Smooth muscle cell of the brain vasculature (primary cell): ENCODE data around the gene PFDN1.

Experiments used
- DNase-seq: peaks from one replicate; pipeline ENCODE4 v3.0.0-alpha.2; 2012; ENCODE audit warnings: low read depth, low spot score

PFDN1 gene

GRCh38 chr5:140296289-140296688 is 6.6 kb downstream of the PFDN1 start:
- DNase-seq: no peak

- DNase-seq: peak; percentile 84
Measured at GRCh38 chr5:140295414-140295813, 7.5 kb downstream of the PFDN1 start.

GRCh38 chr5:140294753-140295152 is 8.1 kb downstream of the PFDN1 start:
- DNase-seq: no peak

- DNase-seq: no peak
Measured at GRCh38 chr5:140293849-140294100, 9.1 kb downstream of the PFDN1 start.

- no peak for DNase-seq
Measured at GRCh38 chr5:140293091-140293848, 9.6 kb downstream of the PFDN1 start.

- DNase-seq: no peak
Measured at GRCh38 chr5:140292212-140293036, 10.5 kb downstream of the PFDN1 start.

- no peak for DNase-seq
Measured at GRCh38 chr5:140287801-140288521, 14.9 kb downstream of the PFDN1 start.

- no peak for DNase-seq
Measured at GRCh38 chr5:140286424-140286823, 16.5 kb downstream of the PFDN1 start.

- no peak for DNase-seq
Measured at GRCh38 chr5:140284013-140284412, 18.9 kb downstream of the PFDN1 start.

- DNase-seq: no peak
Measured at GRCh38 chr5:140282266-140282665, 20.6 kb downstream of the PFDN1 start.

GRCh38 chr5:140275837-140276236 is 27.1 kb downstream of the PFDN1 start:
- DNase-seq: no peak

- DNase-seq: no peak
Measured at GRCh38 chr5:140273401-140273877, 29.5 kb downstream of the PFDN1 start.

GRCh38 chr5:140270008-140270407 is 32.9 kb downstream of the PFDN1 start:
- DNase-seq: no peak

- no peak for DNase-seq
Measured at GRCh38 chr5:140267559-140268018, 35.3 kb downstream of the PFDN1 start.

GRCh38 chr5:140267201-140267540 is 35.7 kb downstream of the PFDN1 start:
- no peak for DNase-seq

GRCh38 chr5:140266471-140267200 is 36.3 kb downstream of the PFDN1 start:
- DNase-seq: no peak

- DNase-seq: no peak
Measured at GRCh38 chr5:140265845-140266244, 37.1 kb downstream of the PFDN1 start.

- no peak for DNase-seq
Measured at GRCh38 chr5:140262839-140263238, 40.1 kb downstream of the PFDN1 start.

GRCh38 chr5:140262221-140262620 is 40.7 kb downstream of the PFDN1 start:
- DNase-seq: no peak

GRCh38 chr5:140261403-140262171 is 41.3 kb downstream of the PFDN1 start:
- peak; percentile 50 for DNase-seq

GRCh38 chr5:140260089-140260656 is 42.7 kb downstream of the PFDN1 start:
- no peak for DNase-seq
